CD4-positive, alpha-beta T cell treated with Interferon gamma for 1 hour (primary cell): ENCODE measurements around the gene IL5RA.

Experiments
- DNase-seq: peaks from one replicate; pipeline ENCODE4 v3.0.0-alpha.2; 2020

IL5RA gene

GRCh38 chr3:3107181-3107580 lies 3.0 kb downstream of the IL5RA start:
- DNase-seq = no peak

GRCh38 chr3:3105815-3106214 lies 4.4 kb downstream of the IL5RA start:
- DNase-seq = no peak

- no peak for DNase-seq
Observed at GRCh38 chr3:3105246-3105645, 4.9 kb downstream of the IL5RA start.

- no peak for DNase-seq
Observed at GRCh38 chr3:3102751-3103150, 7.4 kb downstream of the IL5RA start.

- DNase-seq = no peak
Observed at GRCh38 chr3:3101660-3102458, 8.3 kb downstream of the IL5RA start.

- no peak for DNase-seq
Observed at GRCh38 chr3:3097958-3098357, 12.2 kb downstream of the IL5RA start.

- no peak for DNase-seq
Observed at GRCh38 chr3:3089017-3089416, 21.2 kb downstream of the IL5RA start.

- no peak for DNase-seq
Observed at GRCh38 chr3:3087716-3088465, 22.3 kb downstream of the IL5RA start.

- DNase-seq = no peak
Observed at GRCh38 chr3:3087279-3087678, 22.9 kb downstream of the IL5RA start.

- DNase-seq = no peak
Observed at GRCh38 chr3:3086239-3086638, 23.9 kb downstream of the IL5RA start.

GRCh38 chr3:3085782-3086181 lies 24.4 kb downstream of the IL5RA start:
- no peak for DNase-seq

GRCh38 chr3:3084890-3085289 lies 25.3 kb downstream of the IL5RA start:
- DNase-seq = no peak

GRCh38 chr3:3082234-3082924 lies 27.8 kb downstream of the IL5RA start:
- no peak for DNase-seq

GRCh38 chr3:3081381-3082233 lies 28.6 kb downstream of the IL5RA start:
- DNase-seq = no peak

GRCh38 chr3:3080309-3080708 lies 29.9 kb downstream of the IL5RA start:
- DNase-seq = no peak

- no peak for DNase-seq
Observed at GRCh38 chr3:3074551-3075257, 35.5 kb downstream of the IL5RA start.

GRCh38 chr3:3071136-3071535 lies 39.0 kb downstream of the IL5RA start:
- no peak for DNase-seq

- DNase-seq = no peak
Observed at GRCh38 chr3:3069723-3070122, 40.5 kb downstream of the IL5RA start.

GRCh38 chr3:3068358-3068881 lies 41.8 kb downstream of the IL5RA start:
- no peak for DNase-seq

- no peak for DNase-seq
Observed at GRCh38 chr3:3066910-3067309, 43.3 kb downstream of the IL5RA start.

GRCh38 chr3:3066378-3066777 lies 43.8 kb downstream of the IL5RA start:
- no peak for DNase-seq

GRCh38 chr3:3065876-3066275 lies 44.3 kb downstream of the IL5RA start:
- no peak for DNase-seq
